Rectal smooth muscle tissue (tissue), 1 donor: ENCODE data around the gene NPPC.
"Not testable (repeated sequence)": the region's sequence is repeated elsewhere in the genome, so short reads cannot be mapped to it uniquely, and the experiment has no call there.

ENCODE experiments used
- H3K27ac ChIP-seq: one replicate; pipeline ENCODE4 v1.7.0; 2013; ENCODE audit warnings: low read depth, low read length, inconsistent platforms
- H3K27me3 ChIP-seq: one replicate; pipeline ENCODE4 v1.7.0; 2013; ENCODE audit warnings: low read length; ENCODE audit not compliant: control insufficient read depth, insufficient read depth
- H3K36me3 ChIP-seq: one replicate; pipeline ENCODE4 v1.7.0; 2013; ENCODE audit warnings: low read length; ENCODE audit not compliant: control insufficient read depth, insufficient read depth
- H3K4me1 ChIP-seq: one replicate; pipeline ENCODE4 v1.7.0; 2013; ENCODE audit warnings: low read length; ENCODE audit not compliant: control insufficient read depth, insufficient read depth
- H3K4me3 ChIP-seq: one replicate; pipeline ENCODE4 v1.7.0; 2013; ENCODE audit warnings: low read length
- H3K9ac ChIP-seq: one replicate; pipeline ENCODE4 v1.7.0; 2013; ENCODE audit warnings: low read length

NPPC gene

DNA sequence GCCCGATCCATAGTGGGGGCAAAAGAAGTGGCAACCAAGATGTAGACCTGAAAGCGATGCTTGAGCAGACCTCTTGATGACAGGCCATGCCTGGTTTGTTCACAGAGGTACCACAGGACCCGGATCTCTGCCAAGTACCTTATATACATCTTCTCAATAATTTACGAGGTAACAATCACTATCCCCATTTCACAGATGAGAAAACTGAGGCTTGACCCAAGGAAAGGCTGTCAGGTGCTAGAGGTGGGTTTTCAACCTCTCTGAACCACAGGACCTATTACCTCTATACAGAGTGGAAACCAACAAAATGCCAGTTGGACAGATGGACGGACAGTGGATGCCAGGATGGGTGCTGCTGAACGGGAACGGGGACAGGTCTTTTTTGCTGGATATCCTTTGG is 21.5 kb upstream of the NPPC start:
- H3K4me1 ChIP-seq = no peaks in the 10 kb centered on the region
- no peak overlapping the region for H3K4me3 ChIP-seq
- no peak overlapping the region for H3K9ac ChIP-seq
- no peak overlapping the region for H3K27ac ChIP-seq
- no peaks in the 10 kb centered on the region for H3K27me3 ChIP-seq
- no peaks in the 10 kb centered on the region for H3K36me3 ChIP-seq

DNA sequence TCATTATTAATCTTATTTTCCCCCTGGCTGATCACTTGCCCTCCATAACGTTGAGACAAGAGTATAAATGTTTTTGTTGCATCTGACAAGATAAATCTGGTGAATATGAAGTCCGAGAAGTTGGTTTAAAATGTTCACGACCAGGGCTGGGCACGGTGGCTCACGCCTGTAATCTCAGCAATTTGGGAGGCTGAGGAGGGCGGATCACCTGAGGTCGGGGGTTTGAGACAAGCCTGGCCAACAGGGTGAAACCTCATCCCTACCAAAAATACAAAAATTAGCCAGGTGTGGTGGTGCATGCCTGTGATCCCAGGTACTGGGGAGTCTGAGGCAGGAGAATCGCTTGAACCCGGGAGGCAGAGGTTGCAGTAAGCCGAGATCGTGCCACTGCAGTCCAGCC is 20.9 kb upstream of the NPPC start:
- H3K27ac ChIP-seq, H3K36me3 ChIP-seq, H3K4me3 ChIP-seq, H3K4me1 ChIP-seq, H3K9ac ChIP-seq, H3K27me3 ChIP-seq: not testable (repeated sequence)

DNA sequence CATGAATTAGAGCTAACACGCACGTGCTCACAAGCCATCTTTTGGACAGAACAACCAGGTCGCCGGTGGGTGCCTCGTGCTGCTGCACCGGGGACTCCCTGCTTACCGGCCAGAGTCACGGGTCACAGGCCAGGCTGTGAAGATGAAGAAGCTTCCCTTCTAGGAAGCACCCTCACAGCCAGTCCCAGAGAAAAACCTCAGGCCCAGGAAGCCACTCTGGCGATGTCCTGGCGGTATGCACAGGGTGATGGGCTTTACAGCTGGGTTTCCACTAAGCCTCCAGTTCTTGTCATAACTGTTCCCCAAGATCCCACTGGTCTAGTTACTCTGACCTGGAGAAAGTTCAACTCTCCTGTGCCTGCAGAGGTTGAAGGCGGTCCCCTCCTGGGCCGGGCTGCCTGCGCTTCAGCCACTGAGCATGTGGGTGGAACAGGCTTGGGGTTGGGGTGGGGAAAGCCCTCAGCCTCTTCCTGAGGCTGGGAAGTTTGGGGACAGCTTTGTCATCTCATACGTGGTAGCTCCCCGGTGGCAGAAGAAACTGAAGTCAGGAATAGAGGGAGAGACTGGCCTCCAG is 20.1 kb upstream of the NPPC start:
- Histone ChIP-seq H3K4me1 (no peaks in the 10 kb centered on the region), H3K36me3 (no peaks in the 10 kb centered on the region)

DNA sequence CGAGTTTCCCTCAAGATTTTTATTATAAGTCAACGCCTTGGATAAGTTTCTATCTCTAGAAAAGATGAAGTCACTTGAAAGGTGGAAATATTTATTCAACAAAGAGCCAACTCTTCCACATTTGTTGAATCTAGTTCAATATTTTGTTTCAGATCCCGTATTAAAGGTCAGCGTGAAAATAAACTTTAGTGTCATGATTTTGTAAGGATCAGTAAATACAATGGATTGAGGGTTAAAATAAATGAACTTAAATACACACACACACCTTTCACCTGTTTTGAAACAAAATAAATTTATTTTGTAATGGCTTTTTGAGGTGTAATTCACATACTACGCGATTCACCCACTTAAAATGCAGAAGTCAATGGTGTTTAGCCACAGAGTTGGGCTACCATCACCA is 16.0 kb upstream of the NPPC start:
- no peak overlapping the region for H3K27ac ChIP-seq
- no peak overlapping the region for H3K4me3 ChIP-seq
- H3K27me3 ChIP-seq = no peaks in the 10 kb centered on the region
- H3K9ac ChIP-seq = no peak overlapping the region
- no peaks in the 10 kb centered on the region for H3K36me3 ChIP-seq
- H3K4me1 ChIP-seq = no peaks in the 10 kb centered on the region

More for the DNA sequence above, 20.1 kb upstream of the NPPC start:
- Histone ChIP-seq H3K9ac (no peak overlapping the region), H3K27ac (no peak overlapping the region), H3K27me3 (no peaks in the 10 kb centered on the region), H3K4me3 (no peak overlapping the region)

DNA sequence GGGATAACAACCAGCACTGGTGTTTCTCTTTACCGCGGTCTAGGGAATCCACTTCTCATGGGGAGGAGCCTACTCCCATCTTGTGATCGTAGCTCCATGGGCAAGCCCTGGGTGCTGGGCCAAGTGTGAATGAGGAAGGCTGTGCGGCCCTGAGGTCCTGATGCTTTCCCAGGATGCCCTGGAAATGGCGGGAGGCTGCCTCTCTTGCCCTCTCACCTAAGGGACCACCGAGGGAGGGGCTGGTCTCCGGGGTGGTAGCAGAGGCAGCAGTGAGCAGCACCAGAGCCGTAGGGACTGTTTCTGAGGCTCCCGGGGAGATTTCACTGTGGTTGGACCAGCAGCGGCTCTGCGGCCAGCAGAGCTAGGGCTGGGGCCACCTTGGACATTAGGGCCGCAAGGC is 15.5 kb upstream of the NPPC start:
- no peaks in the 10 kb centered on the region for H3K27me3 ChIP-seq
- no peaks in the 10 kb centered on the region for H3K4me1 ChIP-seq
- H3K9ac ChIP-seq = no peak overlapping the region
- H3K4me3 ChIP-seq = no peak overlapping the region
- H3K27ac ChIP-seq = no peak overlapping the region
- H3K36me3 ChIP-seq = no peaks in the 10 kb centered on the region

DNA sequence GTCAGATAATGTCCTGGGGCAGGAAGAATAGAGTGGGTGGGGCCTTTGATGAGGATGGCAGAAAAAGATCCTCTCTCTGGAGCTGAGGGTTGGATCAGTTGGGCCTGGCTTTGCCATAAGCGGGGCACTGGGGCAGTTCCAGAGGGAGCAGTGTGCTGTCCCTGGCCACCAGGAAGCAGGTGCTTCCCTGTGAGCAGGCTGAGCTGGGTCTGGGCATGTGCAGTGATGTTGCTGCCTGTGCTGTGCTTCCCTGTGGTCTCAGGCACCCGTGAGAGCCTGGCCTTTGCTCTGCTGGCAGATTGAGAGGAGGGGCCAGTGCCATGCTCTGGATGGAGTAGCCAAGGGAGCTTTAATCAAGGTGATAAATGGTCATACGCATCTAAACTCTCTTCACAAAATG is 14.6 kb upstream of the NPPC start:
- no peaks in the 10 kb centered on the region for H3K36me3 ChIP-seq
- no peak overlapping the region for H3K9ac ChIP-seq
- H3K27ac ChIP-seq = no peak overlapping the region
- no peak overlapping the region for H3K4me3 ChIP-seq
- no peaks in the 10 kb centered on the region for H3K4me1 ChIP-seq
- no peaks in the 10 kb centered on the region for H3K27me3 ChIP-seq

DNA sequence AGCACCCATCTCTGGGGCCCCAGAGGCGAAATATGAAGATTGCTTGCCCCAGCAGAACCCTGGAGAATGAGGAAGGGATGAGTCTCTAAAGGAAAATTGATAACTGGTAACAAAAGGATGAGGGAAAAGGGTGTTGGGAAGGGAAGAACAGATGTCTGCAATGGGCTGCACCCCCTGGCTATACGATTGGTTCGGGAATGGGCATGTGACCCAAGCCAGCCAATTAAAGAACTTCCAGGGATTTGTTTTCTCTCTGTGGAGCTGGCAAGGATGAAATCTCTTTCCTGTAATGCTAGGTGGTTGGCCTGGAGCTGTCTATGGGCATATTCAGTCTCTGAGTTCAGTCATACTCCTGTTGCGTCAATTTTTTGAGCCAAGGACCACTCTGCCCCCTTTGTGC is 12.8 kb upstream of the NPPC start:
- no peaks in the 10 kb centered on the region for H3K27me3 ChIP-seq
- no peak overlapping the region for H3K27ac ChIP-seq
- H3K36me3 ChIP-seq = no peaks in the 10 kb centered on the region
- no peak overlapping the region for H3K4me3 ChIP-seq
- H3K9ac ChIP-seq = no peak overlapping the region
- no peaks in the 10 kb centered on the region for H3K4me1 ChIP-seq

DNA sequence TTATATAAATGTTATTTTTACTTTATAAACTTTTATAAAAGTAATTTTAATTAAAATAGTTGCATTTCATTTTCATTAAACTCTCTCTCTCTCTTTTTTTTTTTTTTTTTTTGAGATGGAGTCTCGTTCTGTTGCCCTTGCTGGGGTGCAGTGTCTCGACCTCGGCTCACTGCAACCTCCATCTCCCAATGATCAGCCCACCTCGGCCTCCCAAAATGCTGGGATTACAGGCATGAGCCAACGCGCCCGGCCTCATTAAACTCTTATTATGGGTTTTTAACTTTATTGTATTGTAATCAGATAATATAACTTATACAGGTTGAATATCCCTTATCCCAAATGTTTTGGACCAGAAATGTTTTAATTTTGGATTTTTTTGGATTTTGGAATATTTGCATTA is 10.9 kb upstream of the NPPC start:
- H3K4me3 ChIP-seq = no peak overlapping the region
- no peaks in the 10 kb centered on the region for H3K27me3 ChIP-seq
- no peak overlapping the region for H3K9ac ChIP-seq
- H3K36me3 ChIP-seq = no peaks in the 10 kb centered on the region
- no peaks in the 10 kb centered on the region for H3K4me1 ChIP-seq
- H3K27ac ChIP-seq = no peak overlapping the region

DNA sequence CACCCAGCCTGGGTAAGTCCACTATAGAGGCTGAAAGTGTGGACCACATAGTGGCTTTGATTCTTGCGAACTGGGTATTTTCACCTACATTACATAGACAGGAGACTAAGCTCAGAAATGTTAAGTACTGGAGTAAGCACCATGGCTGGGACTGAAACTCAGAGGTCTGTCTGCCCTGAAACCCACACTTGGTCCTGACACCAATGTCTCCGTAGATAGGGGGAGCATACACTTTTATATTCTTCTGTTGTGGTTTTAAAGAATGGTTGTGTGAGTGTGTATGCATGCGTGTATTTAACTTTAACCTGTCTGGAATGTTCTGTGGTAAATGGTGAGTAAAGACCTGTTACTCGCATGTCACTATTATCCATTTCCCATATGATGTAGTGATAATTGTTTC is 10.3 kb upstream of the NPPC start:
- Histone ChIP-seq H3K4me1 (no peaks in the 10 kb centered on the region), H3K4me3 (no peak overlapping the region), H3K27me3 (no peaks in the 10 kb centered on the region), H3K36me3 (no peaks in the 10 kb centered on the region), H3K9ac (no peak overlapping the region), H3K27ac (no peak overlapping the region)

DNA sequence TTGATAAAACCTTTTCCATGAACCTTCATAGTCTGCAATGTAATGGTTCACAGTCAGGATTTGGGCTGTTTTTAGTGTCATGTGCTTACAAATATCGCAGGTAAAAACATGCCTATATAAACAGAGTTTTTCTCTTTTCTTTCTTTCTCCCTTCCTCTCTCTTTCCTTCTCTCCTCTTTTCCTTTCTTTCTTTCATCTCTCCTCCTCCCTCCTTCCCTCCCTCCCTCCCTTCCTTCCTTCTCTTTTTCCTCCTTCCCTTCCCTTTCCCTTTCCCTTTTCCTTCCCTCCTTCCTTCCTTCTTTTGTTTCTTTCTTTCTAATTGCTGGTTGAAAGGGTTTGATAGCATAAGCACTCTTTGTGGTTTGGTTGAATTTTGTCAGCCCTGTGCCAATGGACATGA is 9.6 kb upstream of the NPPC start:
- Histone ChIP-seq H3K36me3 (no peaks in the 10 kb centered on the region), H3K4me3 (no peak overlapping the region), H3K27ac (no peak overlapping the region), H3K4me1 (no peaks in the 10 kb centered on the region), H3K9ac (no peak overlapping the region), H3K27me3 (no peaks in the 10 kb centered on the region)

DNA sequence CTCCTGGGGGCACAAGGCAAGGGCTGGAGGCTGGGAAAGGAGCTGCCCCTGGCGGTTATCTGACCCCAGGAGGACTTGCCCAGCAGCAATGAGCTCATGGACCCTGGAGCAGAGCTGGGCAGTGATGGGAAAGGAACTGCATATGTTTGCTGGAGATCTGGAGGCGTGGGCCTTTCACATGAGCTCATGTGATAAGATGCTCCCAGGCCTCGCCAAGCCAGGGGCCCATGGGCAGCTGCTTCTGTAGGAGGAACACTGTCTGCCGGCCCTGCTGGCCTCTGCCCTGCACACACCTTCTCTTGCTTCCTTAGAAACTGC is 9.0 kb upstream of the NPPC start:
- H3K4me1 ChIP-seq = no peaks in the 10 kb centered on the region
- H3K27ac ChIP-seq = no peak overlapping the region
- H3K36me3 ChIP-seq = no peaks in the 10 kb centered on the region
- H3K27me3 ChIP-seq = no peaks in the 10 kb centered on the region
- H3K4me3 ChIP-seq = no peak overlapping the region
- no peak overlapping the region for H3K9ac ChIP-seq

DNA sequence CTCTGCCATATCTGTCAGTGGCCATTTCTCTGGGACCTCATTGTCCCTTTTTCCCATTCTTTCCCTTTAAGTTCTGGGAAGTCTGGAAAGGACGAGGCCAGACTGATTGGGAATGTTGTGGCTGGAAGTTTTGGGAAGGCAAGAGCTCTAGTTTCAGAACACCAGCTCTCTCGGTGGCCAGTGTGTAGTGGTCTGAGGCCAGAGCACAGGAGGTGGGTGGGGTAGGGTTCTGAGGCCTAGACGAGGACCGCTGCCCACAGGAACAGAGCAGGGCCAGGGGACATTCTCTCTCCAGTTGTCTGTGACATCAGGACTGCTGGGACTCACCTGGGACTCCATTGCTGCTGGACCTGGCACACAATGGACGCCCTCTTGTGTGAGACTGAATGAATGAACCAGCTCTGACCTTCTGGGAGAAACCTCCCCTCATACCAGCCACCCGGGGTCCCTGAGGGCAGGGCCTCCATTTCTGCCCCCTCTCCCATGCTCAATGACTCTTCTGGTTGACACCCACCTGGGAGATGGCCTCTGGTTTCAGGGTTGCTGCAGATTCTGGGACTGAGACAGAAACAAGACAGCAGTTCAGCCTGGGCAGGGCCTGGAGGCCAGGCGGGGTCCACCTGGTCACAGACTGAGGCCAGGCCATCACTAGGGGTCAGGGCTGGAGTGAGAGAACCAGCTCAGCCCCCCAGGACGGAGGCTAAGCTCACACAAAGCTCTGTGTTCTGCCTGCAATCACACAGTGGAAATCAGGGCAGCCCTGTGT is 8.4 kb upstream of the NPPC start:
- Histone ChIP-seq H3K36me3 (no peaks in the 10 kb centered on the region), H3K4me3 (no peak overlapping the region), H3K4me1 (no peaks in the 10 kb centered on the region), H3K27me3 (no peaks in the 10 kb centered on the region), H3K9ac (no peak overlapping the region), H3K27ac (no peak overlapping the region)

DNA sequence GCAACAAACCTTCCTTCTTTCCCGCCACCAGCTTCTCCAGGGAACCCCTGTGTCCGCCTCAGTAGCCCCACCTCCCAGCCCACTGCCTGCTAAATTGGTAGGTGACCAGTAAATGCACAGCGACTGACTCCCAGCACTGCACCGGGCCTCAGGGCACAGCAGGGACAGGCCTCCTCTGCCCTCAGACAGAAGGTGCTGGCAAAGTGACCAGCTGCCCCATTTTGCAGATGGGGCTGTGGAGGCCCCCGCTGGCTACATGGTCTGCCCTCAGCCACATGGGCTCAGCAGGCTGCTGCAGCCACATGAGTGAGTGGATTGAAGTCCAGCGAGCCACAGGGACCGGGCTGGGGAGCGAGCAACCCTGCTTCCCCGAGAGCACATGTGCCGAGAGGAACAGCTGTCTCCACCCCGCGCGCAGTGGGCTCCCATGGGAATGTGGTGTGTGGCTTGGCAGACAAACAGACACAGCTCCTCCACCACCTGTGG is 7.8 kb upstream of the NPPC start:
- no peak overlapping the region for H3K4me3 ChIP-seq
- H3K4me1 ChIP-seq = no peaks in the 10 kb centered on the region
- no peaks in the 10 kb centered on the region for H3K27me3 ChIP-seq
- H3K27ac ChIP-seq = no peak overlapping the region
- H3K9ac ChIP-seq = no peak overlapping the region
- H3K36me3 ChIP-seq = no peaks in the 10 kb centered on the region
